Suprapubic skin (tissue), 4 donors: ENCODE measurements around the gene ZNRD2. TPM values are rescaled to one million over a fixed set of nuclear protein-coding genes. Genes with fewer than 3 reads are reported as not detected.

Experiments
- DNase-seq, 2 donors: peaks; one replicate each; pipeline ENCODE4 v3.0.0-alpha.2; 2019; ENCODE audit warnings: low spot score in 2 of 2
- H3K27ac ChIP-seq: fragments of 200-600 bp; sonication (generic); one replicate; pipeline ENCODE4 v1.5.1; 2019
- H3K27me3 ChIP-seq: fragments of 200-600 bp; sonication (generic); one replicate; pipeline ENCODE4 v1.5.1; 2019
- H3K36me3 ChIP-seq: fragments of 200-600 bp; sonication (generic); one replicate; pipeline ENCODE4 v1.5.1; 2019
- H3K4me1 ChIP-seq: fragments of 200-600 bp; sonication (generic); one replicate; pipeline ENCODE4 v1.5.1; 2019
- H3K4me3 ChIP-seq: fragments of 200-600 bp; sonication (generic); one replicate; pipeline ENCODE4 v1.5.1; 2019; ENCODE audit warnings: mild to moderate bottlenecking
- H3K9me3 ChIP-seq: fragments of 200-600 bp; sonication (generic); one replicate; pipeline ENCODE4 v1.5.1; 2019
- CTCF ChIP-seq, 2 donors: fragments of 200-600 bp in 1 of 2; fragments of 450-650 bp in 1 of 2; sonication (generic) in 1 of 2; IDR thresholded peaks; one replicate each; pipeline ENCODE4 v1.5.1; 2016 to 2019; ENCODE audit warnings: antibody characterized with exemption in 2 of 2, mild to moderate bottlenecking in 1 of 2, moderate library complexity in 1 of 2
- EP300 ChIP-seq: sonication (generic); formaldehyde crosslinking; IDR thresholded peaks from one replicate; pipeline ENCODE4 v1.6.1; 2017; ENCODE audit warnings: antibody characterized with exemption
- POLR2A ChIP-seq, 2 donors: fragments of 450-650 bp; IDR thresholded peaks; one replicate each; pipeline ENCODE4 v1.6.1; 2017; ENCODE audit warnings: antibody characterized with exemption in 2 of 2, mild to moderate bottlenecking in 2 of 2, moderate library complexity in 2 of 2
- POLR2AphosphoS5 ChIP-seq, 3 donors: sonication (generic); formaldehyde crosslinking; IDR thresholded peaks; one replicate each; pipeline ENCODE4 v1.6.1; 2017; ENCODE audit warnings: antibody characterized with exemption in 3 of 3
- WGBS: methylation state at CpG from one replicate; pipeline ENCODE4 v1.1.5; 2018; 5-methylcytosine and 5-hydroxymethylcytosine counted together
- total RNA-seq, 4 donors: library from RNA; depleted of rRNA; stranded (reverse); fragments of >200 nt; gene quantifications; one replicate each; pipeline ENCODE4 v1.1.0, GENCODE V29; 2016

ZNRD2 gene
- total RNA-seq, 4 donors from 2014 or later = 60.9 to 97.4 (median 77.9) TPM

GRCh38 chr11:65541093-65541982 lies 28.9 kb upstream of the ZNRD2 start:
- WGBS = 29% methylated on average over 15 of the region's 18 CpGs
- H3K36me3 ChIP-seq = peaks cover 26% of the 10 kb centered on the region
- H3K27me3 ChIP-seq = no peaks in the 10 kb centered on the region
- peak overlapping the region; percentile 95 for H3K27ac ChIP-seq
- no peak for DNase-seq
- no peaks in the 10 kb centered on the region for H3K9me3 ChIP-seq
- no peak for TF ChIP-seq EP300
- TF ChIP-seq POLR2AphosphoS5 (IDR thresholded peaks at IDR 0.05) = no peak
- TF ChIP-seq CTCF (IDR thresholded peaks at IDR 0.05) = no peak
- no peak for TF ChIP-seq POLR2A (IDR thresholded peaks at IDR 0.05)
- peaks cover 39% of the 10 kb centered on the region for H3K4me1 ChIP-seq
- H3K4me3 ChIP-seq = peak overlapping the region; percentile 61

GRCh38 chr11:65542738-65543390 lies 27.4 kb upstream of the ZNRD2 start:
- WGBS = 96% methylated on average over 3 of the region's 3 CpGs
- H3K27me3 ChIP-seq = no peaks in the 10 kb centered on the region
- H3K4me1 ChIP-seq = peaks cover 46% of the 10 kb centered on the region
- H3K36me3 ChIP-seq = peaks cover 11% of the 10 kb centered on the region
- no peak for DNase-seq
- TF ChIP-seq POLR2AphosphoS5 (IDR thresholded peaks at IDR 0.05) (no peak), POLR2A (IDR thresholded peaks at IDR 0.05) (no peak), CTCF (IDR thresholded peaks at IDR 0.05) (no peak), EP300 (no peak)
- H3K27ac ChIP-seq = no peak overlapping the region
- no peaks in the 10 kb centered on the region for H3K9me3 ChIP-seq
- H3K4me3 ChIP-seq = no peak overlapping the region

- DNase-seq = no peak
Measured at GRCh38 chr11:65545853-65546216, 24.4 kb upstream of the ZNRD2 start.

GRCh38 chr11:65546217-65546958 lies 23.9 kb upstream of the ZNRD2 start:
- H3K36me3 ChIP-seq = peaks cover 8% of the 10 kb centered on the region
- peak overlapping the region; percentile 38 for H3K27ac ChIP-seq
- H3K27me3 ChIP-seq = no peaks in the 10 kb centered on the region
- H3K4me1 ChIP-seq = peaks cover 24% of the 10 kb centered on the region
- peak; percentile 92 to 94 for DNase-seq
- no peak for TF ChIP-seq EP300
- no peak for TF ChIP-seq CTCF (IDR thresholded peaks at IDR 0.05)
- TF ChIP-seq POLR2A (IDR thresholded peaks at IDR 0.05) = no peak
- TF ChIP-seq POLR2AphosphoS5 (IDR thresholded peaks at IDR 0.05) = no peak
- H3K9me3 ChIP-seq = no peaks in the 10 kb centered on the region
- 43% methylated on average over 37 of the region's 64 CpGs for WGBS
- peak overlapping the region; percentile 48 for H3K4me3 ChIP-seq

More at GRCh38 chr11:65545853-65546216, 24.4 kb upstream of the ZNRD2 start:
- Histone ChIP-seq H3K27ac (no peak overlapping the region), H3K4me1 (peaks cover 25% of the 10 kb centered on the region), H3K36me3 (peaks cover 6% of the 10 kb centered on the region), H3K27me3 (no peaks in the 10 kb centered on the region), H3K9me3 (no peaks in the 10 kb centered on the region), H3K4me3 (no peak overlapping the region)
- 53% methylated on average over 4 of the region's 4 CpGs for WGBS
- TF ChIP-seq POLR2A (IDR thresholded peaks at IDR 0.05) = no peak
- TF ChIP-seq CTCF (IDR thresholded peaks at IDR 0.05) = no peak
- no peak for TF ChIP-seq POLR2AphosphoS5 (IDR thresholded peaks at IDR 0.05)
- TF ChIP-seq EP300 = no peak
